Measurements from ENCODE around the gene IP6K2.

IP6K2 gene

DNA sequence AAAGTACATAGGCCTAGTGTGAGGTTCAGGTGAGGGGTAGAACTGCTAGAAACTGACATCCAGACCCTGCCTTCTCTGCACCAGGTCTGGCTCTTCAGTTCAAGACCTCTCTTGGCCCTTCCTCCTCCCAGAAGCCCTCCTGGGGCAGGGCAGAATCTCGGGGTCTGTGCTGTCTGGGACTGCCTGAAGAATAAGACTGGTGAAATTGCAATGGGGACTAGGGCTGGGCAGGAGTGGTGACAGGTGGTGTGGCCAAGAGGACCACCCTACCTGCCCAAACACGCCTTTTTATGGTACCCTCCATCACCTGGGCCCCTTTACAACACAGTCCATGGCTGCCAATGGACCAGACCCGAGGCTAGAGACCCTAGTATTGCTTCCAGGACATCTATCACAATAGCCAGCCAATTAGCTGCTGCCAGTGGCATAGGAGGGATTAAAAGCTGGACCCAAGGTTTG lies 29.8 kb downstream of the IP6K2 start:
- H3K36me3 ChIP-seq (ENCODE audit: insufficient read depth, low read length): peaks cover 47% of the 10 kb centered on the region
- H3K9ac ChIP-seq (ENCODE audit: low read depth, low read length): no peak overlapping the region
- no peaks in the 10 kb centered on the region for H3K27me3 ChIP-seq (ENCODE audit: control insufficient read depth, insufficient read depth, low read length)
- peaks cover 30% of the 10 kb centered on the region for H3K4me1 ChIP-seq (ENCODE audit: control insufficient read depth, insufficient read depth, low read length)
- H3K4me3 ChIP-seq (ENCODE audit: low read length): no peak overlapping the region
- H3K9me3 ChIP-seq (replicated peaks; ENCODE audit: low read length): no peaks in the 10 kb centered on the region
- H3K4me2 ChIP-seq (ENCODE audit: low read length): no peak overlapping the region

DNA sequence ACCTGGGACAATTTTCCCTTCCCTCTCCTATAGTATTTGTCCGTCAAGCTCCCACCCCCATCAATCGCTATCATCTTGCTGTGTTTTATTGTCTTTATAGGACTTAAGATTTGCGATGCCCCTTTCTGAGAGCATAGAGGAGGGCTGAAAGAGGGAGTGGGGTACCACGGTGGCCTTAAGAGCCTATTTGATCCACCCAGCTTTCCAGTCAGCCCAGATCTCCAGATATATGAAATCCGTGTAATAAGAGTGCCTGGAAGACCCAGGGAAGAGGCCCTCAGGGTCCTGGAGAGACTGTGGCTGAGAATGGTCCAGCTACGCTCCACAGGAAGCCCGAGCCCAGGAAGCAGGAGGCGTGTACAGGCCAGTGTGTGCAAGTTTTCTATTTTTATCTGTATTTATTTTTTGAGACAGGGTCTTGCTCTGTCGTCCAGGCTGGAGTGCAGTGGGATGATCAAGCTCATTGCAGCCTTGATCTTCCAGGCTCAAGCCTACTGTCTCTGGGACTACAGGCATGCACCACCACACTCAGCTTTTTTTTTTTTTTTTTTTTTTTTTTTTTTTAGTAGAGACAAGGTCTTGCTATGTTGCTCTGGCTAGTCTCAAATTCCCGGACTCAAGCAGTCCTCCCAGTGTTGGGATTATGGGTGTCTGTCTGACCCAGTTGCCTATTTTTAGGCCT lies 30.3 kb downstream of the IP6K2 start:
- Histone ChIP-seq H3K27me3 (ENCODE audit: control insufficient read depth, insufficient read depth, low read length) (no peaks in the 10 kb centered on the region), H3K4me2 (ENCODE audit: low read length) (peak overlapping the region; percentile 95), H3K9ac (ENCODE audit: low read depth, low read length) (peak overlapping the region; percentile 84), H3K4me3 (ENCODE audit: low read length) (no peak overlapping the region), H3K9me3 (replicated peaks; ENCODE audit: low read length) (no peaks in the 10 kb centered on the region), H3K4me1 (ENCODE audit: control insufficient read depth, insufficient read depth, low read length) (peaks cover 28% of the 10 kb centered on the region), H3K36me3 (ENCODE audit: insufficient read depth, low read length) (peaks cover 43% of the 10 kb centered on the region)

DNA sequence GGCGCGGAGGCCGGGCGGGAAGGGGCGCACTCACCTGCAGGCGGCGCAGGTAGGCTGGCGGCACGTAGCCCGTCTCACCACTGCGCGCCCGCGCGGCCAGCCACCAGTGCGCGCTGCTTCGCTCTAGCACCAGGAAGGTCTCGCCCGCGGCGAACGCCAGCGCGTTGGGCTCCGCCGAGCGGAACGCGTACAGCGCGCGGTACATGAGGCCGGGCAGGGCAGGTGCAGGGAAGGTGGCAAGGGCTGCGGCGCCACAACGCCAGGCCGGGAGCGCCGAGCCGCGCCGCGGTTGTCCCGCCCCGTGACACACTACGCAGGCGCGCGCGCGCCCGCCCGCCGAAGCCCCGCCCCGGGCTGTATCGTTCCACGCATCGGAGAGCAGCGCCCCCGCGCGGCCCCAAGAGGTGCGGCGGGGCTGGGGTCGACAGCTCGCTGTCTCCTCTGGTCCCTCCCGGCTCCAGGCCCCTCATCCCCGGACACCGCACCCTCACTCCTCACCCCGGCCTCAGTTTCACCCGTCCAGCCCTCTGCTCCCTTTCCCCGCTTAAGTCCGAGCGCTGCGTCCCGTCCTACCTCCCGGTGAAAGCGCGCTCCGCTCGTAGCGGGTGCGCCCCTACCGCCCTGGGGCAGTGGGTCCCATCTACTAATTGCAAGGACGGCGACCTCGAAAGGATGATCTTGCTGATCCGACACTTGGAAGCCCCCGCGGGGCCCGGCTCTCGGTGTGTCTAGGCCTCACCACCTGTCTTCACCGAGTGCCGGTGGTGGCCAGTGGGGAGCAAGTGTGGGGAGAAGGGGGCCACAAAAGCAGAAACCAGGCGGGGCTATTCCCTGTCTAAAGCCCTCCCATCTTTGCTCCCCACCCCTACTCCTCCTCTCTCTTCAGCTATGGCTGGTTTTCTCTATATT lies 31.2 kb downstream of the IP6K2 start, which contains the start of gene NCKIPSD:
TSS of gene NCKIPSD (minus strand) at position 313 of the 909 bp plus-strand sequence. CDS start at position 205, 108 bp downstream.
- H3K4me1 ChIP-seq (ENCODE audit: control insufficient read depth, insufficient read depth, low read length): peaks cover 28% of the 10 kb centered on the region
- no peaks in the 10 kb centered on the region for H3K27me3 ChIP-seq (ENCODE audit: control insufficient read depth, insufficient read depth, low read length)
- peak within 1 kb of the TSS; percentile 84 for H3K9ac ChIP-seq (ENCODE audit: low read depth, low read length)
- peaks cover 43% of the 10 kb centered on the region for H3K36me3 ChIP-seq (ENCODE audit: insufficient read depth, low read length)
- no peaks in the 10 kb centered on the region for H3K9me3 ChIP-seq (replicated peaks; ENCODE audit: low read length)
- peak within 1 kb of the TSS; percentile 95 for H3K4me2 ChIP-seq (ENCODE audit: low read length)
- peak within 1 kb of the TSS; percentile 98 for H3K4me3 ChIP-seq (ENCODE audit: low read length)

DNA sequence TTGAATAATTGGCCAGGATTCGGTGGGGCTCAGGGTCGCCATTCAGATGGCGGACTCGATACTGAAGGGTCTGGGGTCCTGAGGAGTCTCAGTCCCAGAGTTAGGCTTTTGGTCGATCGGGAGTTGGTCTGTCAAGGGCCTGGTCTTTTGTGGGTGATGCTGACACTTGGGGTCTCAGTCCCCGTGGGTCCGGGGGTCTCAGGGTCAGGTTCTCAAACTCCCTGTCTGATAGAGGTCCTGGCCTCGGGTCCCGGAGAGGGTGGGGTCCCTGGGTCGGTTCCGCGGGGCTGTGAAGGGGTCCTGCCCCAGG lies 31.8 kb downstream of the IP6K2 start:
- H3K4me2 ChIP-seq (ENCODE audit: low read length): peak overlapping the region; percentile 95
- peaks cover 47% of the 10 kb centered on the region for H3K36me3 ChIP-seq (ENCODE audit: insufficient read depth, low read length)
- H3K9ac ChIP-seq (ENCODE audit: low read depth, low read length): peak overlapping the region; percentile 84
- H3K9me3 ChIP-seq (replicated peaks; ENCODE audit: low read length): no peaks in the 10 kb centered on the region
- no peaks in the 10 kb centered on the region for H3K27me3 ChIP-seq (ENCODE audit: control insufficient read depth, insufficient read depth, low read length)
- peaks cover 28% of the 10 kb centered on the region for H3K4me1 ChIP-seq (ENCODE audit: control insufficient read depth, insufficient read depth, low read length)
- peak overlapping the region; percentile 98 for H3K4me3 ChIP-seq (ENCODE audit: low read length)

GRCh38 chr3:48684480-48685143 lies 32.4 kb downstream of the IP6K2 start:
- H3K9ac ChIP-seq (ENCODE audit: low read depth, low read length): peak overlapping the region; percentile 51
- peaks cover 28% of the 10 kb centered on the region for H3K4me1 ChIP-seq (ENCODE audit: control insufficient read depth, insufficient read depth, low read length)
- no peaks in the 10 kb centered on the region for H3K27me3 ChIP-seq (ENCODE audit: control insufficient read depth, insufficient read depth, low read length)
- H3K4me3 ChIP-seq (ENCODE audit: low read length): peak overlapping the region; percentile 98
- H3K36me3 ChIP-seq (ENCODE audit: insufficient read depth, low read length): peaks cover 47% of the 10 kb centered on the region
- H3K4me2 ChIP-seq (ENCODE audit: low read length): peak overlapping the region; percentile 95
- no peaks in the 10 kb centered on the region for H3K9me3 ChIP-seq (replicated peaks; ENCODE audit: low read length)

DNA sequence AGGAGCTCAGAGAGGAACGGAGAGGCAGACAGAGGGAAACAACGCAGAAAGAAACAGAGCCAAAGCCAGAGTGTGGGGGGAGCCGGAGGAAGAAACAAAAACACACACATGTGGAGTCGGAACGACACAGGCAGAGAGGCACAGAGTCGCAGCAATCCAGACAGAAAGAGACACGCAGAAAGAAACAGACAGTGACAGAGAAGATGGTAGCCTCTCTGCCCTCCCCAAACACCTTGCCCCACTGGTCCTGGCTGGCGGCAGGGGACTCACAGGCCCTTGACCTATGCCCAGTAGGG lies 33.0 kb downstream of the IP6K2 start:
- Histone ChIP-seq H3K27me3 (ENCODE audit: control insufficient read depth, insufficient read depth, low read length) (no peaks in the 10 kb centered on the region), H3K9ac (ENCODE audit: low read depth, low read length) (peak overlapping the region; percentile 51), H3K9me3 (replicated peaks; ENCODE audit: low read length) (no peaks in the 10 kb centered on the region), H3K36me3 (ENCODE audit: insufficient read depth, low read length) (peaks cover 47% of the 10 kb centered on the region), H3K4me1 (ENCODE audit: control insufficient read depth, insufficient read depth, low read length) (peaks cover 28% of the 10 kb centered on the region), H3K4me2 (ENCODE audit: low read length) (peak overlapping the region; percentile 95), H3K4me3 (ENCODE audit: low read length) (peak overlapping the region; percentile 98)

GRCh38 chr3:48682786-48683185 lies 34.2 kb downstream of the IP6K2 start:
- Histone ChIP-seq H3K27me3 (ENCODE audit: control insufficient read depth, insufficient read depth, low read length) (no peaks in the 10 kb centered on the region), H3K4me2 (ENCODE audit: low read length) (peak overlapping the region; percentile 95), H3K4me1 (ENCODE audit: control insufficient read depth, insufficient read depth, low read length) (peaks cover 28% of the 10 kb centered on the region), H3K9me3 (replicated peaks; ENCODE audit: low read length) (no peaks in the 10 kb centered on the region), H3K4me3 (ENCODE audit: low read length) (no peak overlapping the region), H3K36me3 (ENCODE audit: insufficient read depth, low read length) (peaks cover 46% of the 10 kb centered on the region), H3K9ac (ENCODE audit: low read depth, low read length) (no peak overlapping the region)

DNA sequence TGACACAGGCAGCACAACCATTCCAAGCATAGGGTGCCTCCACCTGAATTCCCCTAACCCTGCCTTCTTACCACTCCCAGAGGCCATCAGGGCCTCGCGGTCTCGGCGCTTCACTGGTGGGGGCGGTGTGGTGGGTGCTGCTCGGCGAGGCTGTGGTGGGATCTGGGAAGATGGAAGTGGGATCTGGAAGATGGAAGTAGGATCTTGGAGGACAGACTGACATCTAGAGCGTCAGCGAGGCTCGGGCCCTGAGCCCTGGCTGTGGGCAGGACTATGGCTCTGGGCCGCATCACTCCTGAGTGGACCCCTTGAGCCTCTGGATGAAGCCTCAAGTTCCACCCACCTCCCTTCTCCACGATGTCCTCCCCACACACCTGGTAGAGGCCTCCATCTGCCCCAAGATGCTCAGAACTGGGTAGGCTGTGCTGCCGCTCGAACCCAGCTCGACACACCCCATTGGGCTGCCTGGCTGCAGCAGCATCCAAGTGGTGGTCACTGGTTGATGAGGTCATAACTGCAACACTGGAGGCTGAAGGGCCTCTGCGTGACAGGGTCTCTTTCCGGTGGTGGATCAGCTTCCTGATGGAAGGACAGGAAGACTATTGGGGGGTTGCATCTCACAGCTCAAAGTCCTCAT lies 34.9 kb downstream of the IP6K2 start:
- Histone ChIP-seq H3K9ac (ENCODE audit: low read depth, low read length) (no peak overlapping the region), H3K4me3 (ENCODE audit: low read length) (no peak overlapping the region), H3K36me3 (ENCODE audit: insufficient read depth, low read length) (peaks cover 39% of the 10 kb centered on the region), H3K27me3 (ENCODE audit: control insufficient read depth, insufficient read depth, low read length) (no peaks in the 10 kb centered on the region), H3K9me3 (replicated peaks; ENCODE audit: low read length) (no peaks in the 10 kb centered on the region), H3K4me2 (ENCODE audit: low read length) (no peak overlapping the region), H3K4me1 (ENCODE audit: control insufficient read depth, insufficient read depth, low read length) (peaks cover 28% of the 10 kb centered on the region)

DNA sequence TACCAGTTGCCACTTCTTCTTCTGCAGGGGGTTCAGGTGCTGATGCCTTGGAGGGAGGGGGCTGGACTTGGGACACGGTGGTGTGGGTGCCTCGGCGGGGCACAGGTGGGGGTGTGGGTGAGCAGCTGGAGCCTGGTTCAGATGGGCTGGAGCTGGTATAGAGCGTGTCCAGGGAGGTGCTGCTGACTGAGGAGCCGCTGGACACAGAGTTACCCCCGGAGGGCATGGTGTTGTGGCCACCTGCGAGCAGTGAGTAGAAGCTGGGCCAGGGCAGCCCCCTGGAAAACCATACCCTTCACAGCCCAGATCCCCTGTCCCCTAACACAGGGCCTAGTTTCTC lies 35.5 kb downstream of the IP6K2 start:
- no peaks in the 10 kb centered on the region for H3K9me3 ChIP-seq (replicated peaks; ENCODE audit: low read length)
- no peak overlapping the region for H3K4me2 ChIP-seq (ENCODE audit: low read length)
- peaks cover 38% of the 10 kb centered on the region for H3K36me3 ChIP-seq (ENCODE audit: insufficient read depth, low read length)
- no peak overlapping the region for H3K9ac ChIP-seq (ENCODE audit: low read depth, low read length)
- no peaks in the 10 kb centered on the region for H3K27me3 ChIP-seq (ENCODE audit: control insufficient read depth, insufficient read depth, low read length)
- no peak overlapping the region for H3K4me3 ChIP-seq (ENCODE audit: low read length)
- peaks cover 27% of the 10 kb centered on the region for H3K4me1 ChIP-seq (ENCODE audit: control insufficient read depth, insufficient read depth, low read length)

DNA sequence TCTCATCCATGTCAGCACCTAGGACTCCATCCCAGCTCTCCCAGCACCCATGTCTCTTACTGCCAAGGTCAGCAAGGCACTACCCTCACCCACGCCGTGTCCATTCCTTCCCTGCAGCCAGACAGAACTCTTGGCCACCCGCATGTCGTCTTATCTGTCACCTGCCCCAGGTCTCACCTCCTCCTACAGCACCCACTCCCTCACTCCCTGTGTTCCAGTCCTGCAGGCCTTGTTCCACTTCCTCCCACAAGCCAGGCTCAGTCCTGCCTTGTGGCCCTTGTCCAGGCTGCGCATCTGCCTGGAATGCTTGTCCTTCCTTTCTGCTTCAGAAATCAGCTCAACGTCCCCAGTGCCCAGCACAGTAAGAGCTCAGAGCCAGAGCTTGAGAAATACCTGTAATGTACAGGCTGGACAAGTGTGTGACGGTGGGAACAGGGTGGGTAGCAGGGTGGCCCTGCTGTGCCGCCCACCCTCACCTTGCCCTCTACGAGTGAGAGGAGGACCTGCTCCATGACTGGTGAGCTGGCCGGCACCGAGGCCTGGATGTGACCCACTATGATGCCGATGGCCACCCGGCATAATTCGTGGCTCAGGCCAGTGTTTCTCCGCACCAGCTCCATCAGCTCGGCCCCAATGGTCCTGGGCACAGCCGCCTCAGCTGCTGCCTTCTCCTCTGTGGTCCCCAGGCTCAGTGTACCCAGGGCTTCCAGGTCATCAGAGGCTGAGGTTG lies 36.0 kb downstream of the IP6K2 start:
- Histone ChIP-seq H3K36me3 (ENCODE audit: insufficient read depth, low read length) (peaks cover 43% of the 10 kb centered on the region), H3K4me2 (ENCODE audit: low read length) (no peak overlapping the region), H3K4me1 (ENCODE audit: control insufficient read depth, insufficient read depth, low read length) (peaks cover 22% of the 10 kb centered on the region), H3K4me3 (ENCODE audit: low read length) (no peak overlapping the region), H3K27me3 (ENCODE audit: control insufficient read depth, insufficient read depth, low read length) (no peaks in the 10 kb centered on the region), H3K9me3 (replicated peaks; ENCODE audit: low read length) (no peaks in the 10 kb centered on the region), H3K9ac (ENCODE audit: low read depth, low read length) (no peak overlapping the region)

Measured in skeletal muscle satellite cell (primary cell).